Pancreas (tissue), 10 donors: Measurements from ENCODE around the gene R3HDM4. TPM values are rescaled to one million over a fixed set of nuclear protein-coding genes. Genes with fewer than 3 reads are reported as not detected.

Experiments used
- ATAC-seq, 4 donors: fragments of 200-7000 bp; cut with Tn5 transposase; one replicate each; pipeline versions ENCODE4 v1.8.0 to v1.9.1; 2020; ENCODE audit warnings: mild to moderate bottlenecking in 4 of 4, moderate library complexity in 4 of 4
- DNase-seq, 6 donors: peaks; one replicate each; pipeline ENCODE4 v3.0.0-alpha.2; 2020
- FAIRE-seq: peaks from 2 replicates; lab custom pipeline; 2012; peaks lifted over from hg19 to GRCh38; lab: Jason Lieb, UNC
- H3K27ac ChIP-seq, 4 donors: fragments of 200-600 bp; sonication (generic); 1 replicate in 3 of 4; 2 replicates in 1 of 4; pipeline versions ENCODE4 v1.5.0 to v1.8.0; 2020
- H3K27me3 ChIP-seq, 4 donors: fragments of 200-600 bp; one replicate each; pipeline ENCODE4 v1.8.0; 2021
- H3K36me3 ChIP-seq, 3 donors: fragments of 200-600 bp; sonication (generic) in 1 of 3; one replicate each; pipeline versions ENCODE4 v1.5.0 to v1.8.0; 2020 to 2021
- H3K4me1 ChIP-seq, 3 donors: fragments of 200-600 bp; one replicate each; pipeline ENCODE4 v1.8.0; 2021
- H3K4me3 ChIP-seq, 4 donors: fragments of 200-600 bp; sonication (generic) in 2 of 4; one replicate each; pipeline versions ENCODE4 v1.5.0 to v1.8.0; 2020 to 2021
- H3K9me3 ChIP-seq, 4 donors: fragments of 200-600 bp; one replicate each; pipeline ENCODE4 v1.8.0; 2021
- WGBS, 2 donors: extraction: QIAGEN DNeasy Blood & Tissue Kit; methylation state at CpG; one replicate each; pipeline ENCODE4 v1.1.7; 2013; 5-methylcytosine and 5-hydroxymethylcytosine counted together
- intact Hi-C, 3 donors: fragments of 100-400 bp; cut with DNase I; formaldehyde crosslinking; loops; one replicate each; pipeline versions ENCODE4 v1.11.1 to v1.14.2; 2022
- polyA plus RNA-seq, 2 donors: library from polyadenylated mRNA; stranded (reverse); fragments of 200-250 nt; gene quantifications; one replicate each; pipeline ENCODE4 v1.2.3, GENCODE V29; 2013
- total RNA-seq, 6 donors: library from RNA; stranded (reverse); fragmentation: NEBNext Ultra II Directional in 4 of 6; extraction: Animal tissue kit (Norgen Biotek cat#: 25700) in 4 of 6; gene quantifications; one replicate each; pipeline versions ENCODE4 v1.2.1 to v1.2.4, GENCODE V29; 2021 to 2023
- TF ChIP-seq, protein P1 (sequence below), 4 donors: fragments of 200-600 bp; sonication (generic) in 3 of 4; IDR thresholded peaks; one replicate each; pipeline versions ENCODE4 v1.5.0 to v1.8.0; 2021; ENCODE audit warnings: antibody characterized with exemption in 4 of 4
- donor health status: healthy with polysubstance abuse.
- donor health status: DM: no; HTN: no; CAD: no; lungs with moderate emphysema.
- donor health status: DM: no; HTN: no; CAD: no.
- donor health status: control.
- donor health status: control.
- donor health status: Bipolar disorder and iron deficiency.
- donor health status: DM: yes; HTN: yes; CAD: no.
- donor health status: DM: no; HTN: no; CAD: no.
- donor health status: DM: no; HTN: no; CAD: no.
- donor health status: DM: yes; HTN: yes; CAD: no.

The R3HDM4 gene
- total and polyA plus RNA-seq, 8 donors: 21.6 to 57.2 (median 31.8) TPM

GRCh38 chr19:952049-952679, 39.1 kb upstream of the R3HDM4 start:
- no peak for FAIRE-seq
- 65 to 67% methylated on average over 12 to 14 of the region's 14 CpGs for WGBS, 2 donors
- H3K4me3 ChIP-seq: no peak overlapping the region

GRCh38 chr19:950352-951066, 37.5 kb upstream of the R3HDM4 start:
- TF ChIP-seq, protein P1, sequence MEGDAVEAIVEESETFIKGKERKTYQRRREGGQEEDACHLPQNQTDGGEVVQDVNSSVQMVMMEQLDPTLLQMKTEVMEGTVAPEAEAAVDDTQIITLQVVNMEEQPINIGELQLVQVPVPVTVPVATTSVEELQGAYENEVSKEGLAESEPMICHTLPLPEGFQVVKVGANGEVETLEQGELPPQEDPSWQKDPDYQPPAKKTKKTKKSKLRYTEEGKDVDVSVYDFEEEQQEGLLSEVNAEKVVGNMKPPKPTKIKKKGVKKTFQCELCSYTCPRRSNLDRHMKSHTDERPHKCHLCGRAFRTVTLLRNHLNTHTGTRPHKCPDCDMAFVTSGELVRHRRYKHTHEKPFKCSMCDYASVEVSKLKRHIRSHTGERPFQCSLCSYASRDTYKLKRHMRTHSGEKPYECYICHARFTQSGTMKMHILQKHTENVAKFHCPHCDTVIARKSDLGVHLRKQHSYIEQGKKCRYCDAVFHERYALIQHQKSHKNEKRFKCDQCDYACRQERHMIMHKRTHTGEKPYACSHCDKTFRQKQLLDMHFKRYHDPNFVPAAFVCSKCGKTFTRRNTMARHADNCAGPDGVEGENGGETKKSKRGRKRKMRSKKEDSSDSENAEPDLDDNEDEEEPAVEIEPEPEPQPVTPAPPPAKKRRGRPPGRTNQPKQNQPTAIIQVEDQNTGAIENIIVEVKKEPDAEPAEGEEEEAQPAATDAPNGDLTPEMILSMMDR (IDR thresholded peaks at IDR 0.05): no peak
- intact Hi-C loops: no loop called here
- Histone ChIP-seq H3K4me3 (no peak overlapping the region), H3K27me3 (no peaks in the 10 kb centered on the region), H3K36me3 (no peaks in the 10 kb centered on the region), H3K27ac (no peak overlapping the region), H3K9me3 (no peaks in the 10 kb centered on the region), H3K4me1 (peaks cover 8 to 9% (median 9%) of the 10 kb centered on the region in 3 donors)
- ATAC-seq (no peak), FAIRE-seq (no peak), DNase-seq (no peak)
- WGBS, 2 donors: 89 to 90% methylated on average over 17 of the region's 17 CpGs

More at GRCh38 chr19:952049-952679, 39.1 kb upstream of the R3HDM4 start:
- ATAC-seq (no peak), DNase-seq (peak in 1 of 6 donors; percentile 55)
- Histone ChIP-seq H3K27me3 (no peaks in the 10 kb centered on the region), H3K9me3 (no peaks in the 10 kb centered on the region), H3K4me1 (peaks cover 8 to 9% (median 9%) of the 10 kb centered on the region in 3 donors), H3K27ac (peak overlapping the region in 3 of 4 donors; percentile 61 to 76 (median 68)), H3K36me3 (no peaks in the 10 kb centered on the region)
- TF ChIP-seq, protein P1 (IDR thresholded peaks at IDR 0.05): no peak
- intact Hi-C loops: no loop called here

DNA sequence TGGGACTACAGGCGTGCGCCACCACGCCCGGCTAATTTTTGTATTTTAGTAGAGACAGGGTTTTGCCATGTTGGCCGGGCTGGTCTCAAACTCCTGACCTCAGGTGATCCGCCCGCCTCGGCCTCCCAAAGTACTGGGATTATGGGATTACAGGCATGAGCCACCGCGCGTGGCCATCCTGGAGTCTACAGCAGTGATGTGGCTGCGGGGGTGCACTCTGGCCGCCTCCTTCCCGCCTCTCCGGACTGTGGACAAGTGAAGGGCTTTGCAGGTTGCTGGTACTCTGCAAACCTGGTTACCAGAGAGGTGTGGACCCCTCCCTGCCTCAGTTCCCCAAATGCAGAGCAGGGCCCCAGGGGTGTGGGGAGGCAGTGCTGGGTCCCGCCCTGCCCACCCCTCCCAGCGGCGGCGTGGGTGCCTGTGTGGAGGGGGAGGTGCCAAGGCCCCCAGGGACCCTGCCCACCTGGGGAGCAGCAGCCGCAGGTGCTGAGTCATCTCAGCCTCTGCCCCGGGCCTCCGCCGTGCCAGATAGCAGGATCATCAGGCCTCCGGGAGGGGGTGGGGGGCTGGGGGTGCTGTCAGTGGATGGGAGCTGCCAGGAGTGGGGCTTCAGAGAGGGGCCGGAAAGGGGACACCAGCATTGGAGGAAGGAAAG, 36.0 kb upstream of the R3HDM4 start:
- no peak overlapping the region for H3K27ac ChIP-seq
- TF ChIP-seq, protein P1 (IDR thresholded peaks at IDR 0.05): no peak
- no peaks in the 10 kb centered on the region for H3K9me3 ChIP-seq
- no peaks in the 10 kb centered on the region for H3K27me3 ChIP-seq
- ATAC-seq: no peak
- peaks cover 8 to 9% (median 9%) of the 10 kb centered on the region in 3 donors for H3K4me1 ChIP-seq
- intact Hi-C loops: no loop called here
- WGBS, 2 donors: 90 to 96% methylated on average over 22 to 24 of the region's 25 CpGs
- no peak for FAIRE-seq
- peak in 1 of 6 donors; percentile 62 for DNase-seq
- no peaks in the 10 kb centered on the region for H3K36me3 ChIP-seq
- H3K4me3 ChIP-seq: no peak overlapping the region

DNA sequence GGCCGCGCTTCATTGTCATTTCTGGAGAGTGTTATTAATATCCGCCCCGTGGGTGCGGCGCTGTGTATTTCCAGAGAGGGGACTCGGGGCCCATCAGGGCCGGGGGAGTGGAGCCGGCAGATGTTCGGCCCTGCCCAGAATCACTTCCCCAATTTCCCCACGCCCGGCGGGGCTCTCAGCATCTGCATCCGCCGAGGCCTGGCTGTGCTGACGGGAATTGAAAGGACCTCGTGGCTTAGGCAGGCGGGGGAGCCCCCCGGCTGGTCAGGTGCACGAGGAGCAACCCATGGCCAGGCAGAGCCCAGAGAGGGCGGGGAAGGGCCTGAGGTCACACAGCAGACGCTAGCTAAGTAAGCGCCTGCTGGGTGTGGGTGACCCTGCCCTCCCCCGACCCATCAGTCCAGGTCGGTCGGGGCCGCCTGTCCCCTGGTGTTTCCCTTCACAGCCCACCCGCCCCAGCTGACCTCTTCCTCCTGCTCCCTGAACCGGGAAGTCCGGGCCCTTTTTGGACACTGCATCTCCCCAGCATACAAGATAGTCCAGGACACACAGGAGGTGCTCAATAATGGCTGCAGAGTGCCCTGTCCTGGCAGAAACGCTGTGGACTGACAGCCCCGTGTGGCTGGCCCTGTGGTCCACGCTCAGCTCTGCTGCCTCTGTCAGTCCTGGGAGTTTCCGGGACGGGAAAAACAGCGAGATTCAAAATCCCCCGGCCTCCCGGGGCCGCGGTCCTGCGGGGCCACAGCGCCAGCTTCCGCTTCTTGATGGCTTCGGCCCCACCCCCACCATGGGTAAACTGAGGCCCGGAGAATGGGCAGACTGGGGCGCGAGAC, 34.9 kb upstream of the R3HDM4 start:
- H3K27me3 ChIP-seq: no peaks in the 10 kb centered on the region
- no peaks in the 10 kb centered on the region for H3K36me3 ChIP-seq
- peak in 2 of 4 donors; percentile 54 to 66 for ATAC-seq
- DNase-seq: peak in 2 of 6 donors; percentile 62 to 70
- H3K4me3 ChIP-seq: no peak overlapping the region
- H3K4me1 ChIP-seq: peaks cover 5% of the 10 kb centered on the region in 3 donors
- TF ChIP-seq, protein P1 (IDR thresholded peaks at IDR 0.05): no peak
- no peak overlapping the region for H3K27ac ChIP-seq
- FAIRE-seq: no peak
- H3K9me3 ChIP-seq: no peaks in the 10 kb centered on the region
- 90 to 93% methylated on average over 47 of the region's 47 CpGs for WGBS, 2 donors
- intact Hi-C loops: no loop called here
